Neural cell (in vitro differentiated cells): ENCODE results near the gene HTD2. TPM values are rescaled to one million over a fixed set of nuclear protein-coding genes. Genes with fewer than 3 reads are reported as not detected.
A peak's percentile ranks its signal among the peaks of the same experiment; 100 is the strongest.

Source experiments
- H2AFZ ChIP-seq: fragments of 200-600, 300-800 bp; sonication (generic), shearing (Covaris generic); 2 replicates; pipeline ENCODE4 v1.6.0; 2014; ENCODE audit warnings: low read depth, mild to moderate bottlenecking, antibody characterized with exemption, low read length, moderate library complexity
- H3F3A ChIP-seq: fragments of 200-600 bp; shearing (Covaris generic); 2 replicates; pipeline ENCODE4 v1.6.1; 2016; ENCODE audit warnings: mild to moderate bottlenecking, moderate library complexity, mixed read lengths, antibody characterized with exemption, low read length; ENCODE audit not compliant: insufficient read depth, poor library complexity, severe bottlenecking
- H3K27ac ChIP-seq: fragments of 200-600, 300-800 bp; sonication (generic), shearing (Covaris generic); 2 replicates; pipeline ENCODE4 v1.5.1; 2014; ENCODE audit warnings: mild to moderate bottlenecking, low read length, moderate library complexity
- H3K27me3 ChIP-seq: fragments of 300-800, 200-600 bp; sonication (generic), shearing (Covaris generic); 2 replicates; pipeline ENCODE4 v1.6.0; 2014; ENCODE audit warnings: mild to moderate bottlenecking, low read depth, low read length, moderate library complexity; ENCODE audit not compliant: insufficient read depth
- H3K36me3 ChIP-seq: fragments of 300-800, 200-600 bp; sonication (generic), shearing (Covaris generic); 2 replicates; pipeline ENCODE4 v1.5.1; 2014; ENCODE audit warnings: mild to moderate bottlenecking, antibody characterized with exemption, low read length, moderate library complexity; ENCODE audit not compliant: insufficient read depth
- H3K4me2 ChIP-seq: fragments of 300-800, 200-600 bp; sonication (generic), shearing (Covaris generic); 2 replicates; pipeline ENCODE4 v1.6.0; 2014; ENCODE audit warnings: mild to moderate bottlenecking, low read length
- H3K4me3 ChIP-seq: fragments of 300-800, 200-600 bp; sonication (generic), shearing (Covaris generic); 2 replicates; pipeline ENCODE4 v1.5.1; 2014; ENCODE audit warnings: mild to moderate bottlenecking, low read length, moderate library complexity
- H3K79me2 ChIP-seq: fragments of 200-600 bp; shearing (Covaris generic); replicated peaks from 2 replicates; pipeline ENCODE4 v1.6.0; 2014; ENCODE audit warnings: mild to moderate bottlenecking, low read length, moderate library complexity; ENCODE audit not compliant: insufficient read depth
- H3K9ac ChIP-seq: fragments of 300-800, 200-600 bp; sonication (generic), shearing (Covaris generic); 2 replicates; pipeline ENCODE4 v1.6.1; 2016; ENCODE audit warnings: mild to moderate bottlenecking, low read length, mixed read lengths
- H3K9me2 ChIP-seq: fragments of 200-600 bp; shearing (Covaris generic); 2 replicates; pipeline ENCODE4 v1.6.1; 2016; ENCODE audit warnings: mild to moderate bottlenecking, low read length, mixed read lengths; ENCODE audit not compliant: insufficient read depth
- H3K9me3 ChIP-seq: fragments of 200-600, 300-800 bp; sonication (generic), shearing (Covaris generic); 2 replicates; pipeline ENCODE4 v1.6.1; 2016; ENCODE audit warnings: mild to moderate bottlenecking, mixed run types, low read length, moderate library complexity, mixed read lengths
- H4K20me1 ChIP-seq: fragments of 200-600 bp; shearing (Covaris generic); 2 replicates; pipeline ENCODE4 v1.6.1; 2016; ENCODE audit warnings: mild to moderate bottlenecking, mixed run types; ENCODE audit not compliant: insufficient read depth
- EP300 ChIP-seq: fragments of 450-650 bp; conservative IDR thresholded peaks from 2 replicates; pipeline ENCODE4 v1.6.1; 2014; ENCODE audit warnings: antibody characterized with exemption, mild to moderate bottlenecking, moderate library complexity; ENCODE audit not compliant: poor library complexity, severe bottlenecking
- EZH2 ChIP-seq: fragments of 200-600, 300-800 bp; shearing (Covaris generic), sonication (generic); IDR thresholded peaks from 2 replicates; pipeline ENCODE4 v1.6.1; 2014; ENCODE audit warnings: antibody characterized with exemption, low read length, borderline replicate concordance, mild to moderate bottlenecking; ENCODE audit not compliant: insufficient read depth, poor library complexity, severe bottlenecking
- MXI1 ChIP-seq: fragments of 450-650 bp; conservative IDR thresholded peaks from 2 replicates; pipeline ENCODE4 v1.6.1; 2014; ENCODE audit warnings: antibody characterized with exemption, mild to moderate bottlenecking; ENCODE audit not compliant: poor library complexity, severe bottlenecking
- POLR2AphosphoS5 ChIP-seq: IDR thresholded peaks from 2 replicates; pipeline ENCODE4 v1.6.1; 2012
- RAD21 ChIP-seq: fragments of 450-650 bp; conservative IDR thresholded peaks from 2 replicates; pipeline ENCODE4 v1.6.1; 2014; ENCODE audit warnings: antibody characterized with exemption, mild to moderate bottlenecking, moderate library complexity
- SMC3 ChIP-seq: fragments of 450-650 bp; conservative IDR thresholded peaks from 2 replicates; pipeline ENCODE4 v1.6.1; 2014; ENCODE audit warnings: antibody characterized with exemption, mild to moderate bottlenecking, moderate library complexity; ENCODE audit not compliant: poor library complexity
- TAF1 ChIP-seq: IDR thresholded peaks from 2 replicates; pipeline ENCODE4 v1.6.1; 2012; ENCODE audit warnings: low read depth
- polyA plus RNA-seq: library from polyadenylated mRNA; depleted of rRNA; stranded (reverse); fragments of >200 nt; gene quantifications from 2 replicates; pipeline ENCODE4 v1.2.3, GENCODE V29; 2014
- TF ChIP-seq, protein P1 (sequence below): fragments of 450-650 bp; IDR thresholded peaks from 2 replicates; pipeline ENCODE4 v1.5.1; 2014; ENCODE audit warnings: antibody characterized with exemption, mild to moderate bottlenecking, moderate library complexity; ENCODE audit not compliant: poor library complexity, severe bottlenecking
- TF ChIP-seq, protein P2 (sequence below): IDR thresholded peaks from 2 replicates; pipeline ENCODE4 v1.6.1; 2012; ENCODE audit warnings: borderline replicate concordance

Gene HTD2
- polyA plus RNA-seq, 1 donor from 2014 or later, result 19.0 TPM

DNA sequence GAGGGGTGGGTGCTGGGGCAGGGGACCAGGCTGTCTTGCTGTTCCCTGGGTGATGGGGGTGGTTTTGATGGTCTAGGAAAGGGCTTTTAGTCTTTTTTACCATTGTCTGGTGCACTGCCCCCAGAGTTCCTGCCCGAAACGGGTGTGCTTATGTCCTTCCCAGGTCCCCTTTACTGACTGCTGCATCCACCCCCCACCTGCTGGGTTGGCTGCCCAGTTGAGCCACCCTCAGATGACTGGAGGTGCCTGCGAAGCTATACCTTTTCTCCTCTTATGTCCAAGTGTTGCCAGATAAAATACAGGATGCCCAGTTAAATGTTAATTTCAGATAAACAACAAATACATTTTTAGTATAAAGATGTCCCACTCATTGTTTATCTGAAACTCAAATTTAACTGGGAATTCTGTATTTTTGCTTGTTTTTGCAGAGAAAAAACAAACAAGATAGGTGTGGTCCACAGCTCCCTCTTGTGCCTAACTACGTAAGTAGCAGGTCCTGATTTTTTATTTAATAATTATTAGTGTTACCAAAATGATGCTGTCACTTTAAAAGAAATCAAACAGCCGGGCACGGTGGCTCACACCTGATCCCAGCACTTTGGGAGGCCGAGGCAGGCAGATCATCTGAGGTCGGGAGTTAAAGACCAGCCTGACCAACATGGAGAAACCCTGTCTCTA lies 6.3 kb upstream of the HTD2 start:
- no peak overlapping the region for H3K9ac ChIP-seq
- no peaks in the 10 kb centered on the region for H4K20me1 ChIP-seq
- no peak overlapping the region for H3K27ac ChIP-seq
- H3K9me2 ChIP-seq, result no peaks in the 10 kb centered on the region
- H3K4me2 ChIP-seq, result no peak overlapping the region
- no peaks in the 10 kb centered on the region for H3K36me3 ChIP-seq
- H3F3A ChIP-seq, result no peaks in the 10 kb centered on the region
- no peak overlapping the region for H2AFZ ChIP-seq
- TF ChIP-seq, protein P1, sequence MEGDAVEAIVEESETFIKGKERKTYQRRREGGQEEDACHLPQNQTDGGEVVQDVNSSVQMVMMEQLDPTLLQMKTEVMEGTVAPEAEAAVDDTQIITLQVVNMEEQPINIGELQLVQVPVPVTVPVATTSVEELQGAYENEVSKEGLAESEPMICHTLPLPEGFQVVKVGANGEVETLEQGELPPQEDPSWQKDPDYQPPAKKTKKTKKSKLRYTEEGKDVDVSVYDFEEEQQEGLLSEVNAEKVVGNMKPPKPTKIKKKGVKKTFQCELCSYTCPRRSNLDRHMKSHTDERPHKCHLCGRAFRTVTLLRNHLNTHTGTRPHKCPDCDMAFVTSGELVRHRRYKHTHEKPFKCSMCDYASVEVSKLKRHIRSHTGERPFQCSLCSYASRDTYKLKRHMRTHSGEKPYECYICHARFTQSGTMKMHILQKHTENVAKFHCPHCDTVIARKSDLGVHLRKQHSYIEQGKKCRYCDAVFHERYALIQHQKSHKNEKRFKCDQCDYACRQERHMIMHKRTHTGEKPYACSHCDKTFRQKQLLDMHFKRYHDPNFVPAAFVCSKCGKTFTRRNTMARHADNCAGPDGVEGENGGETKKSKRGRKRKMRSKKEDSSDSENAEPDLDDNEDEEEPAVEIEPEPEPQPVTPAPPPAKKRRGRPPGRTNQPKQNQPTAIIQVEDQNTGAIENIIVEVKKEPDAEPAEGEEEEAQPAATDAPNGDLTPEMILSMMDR, result peak; percentile 91
- TF ChIP-seq, protein P2, sequence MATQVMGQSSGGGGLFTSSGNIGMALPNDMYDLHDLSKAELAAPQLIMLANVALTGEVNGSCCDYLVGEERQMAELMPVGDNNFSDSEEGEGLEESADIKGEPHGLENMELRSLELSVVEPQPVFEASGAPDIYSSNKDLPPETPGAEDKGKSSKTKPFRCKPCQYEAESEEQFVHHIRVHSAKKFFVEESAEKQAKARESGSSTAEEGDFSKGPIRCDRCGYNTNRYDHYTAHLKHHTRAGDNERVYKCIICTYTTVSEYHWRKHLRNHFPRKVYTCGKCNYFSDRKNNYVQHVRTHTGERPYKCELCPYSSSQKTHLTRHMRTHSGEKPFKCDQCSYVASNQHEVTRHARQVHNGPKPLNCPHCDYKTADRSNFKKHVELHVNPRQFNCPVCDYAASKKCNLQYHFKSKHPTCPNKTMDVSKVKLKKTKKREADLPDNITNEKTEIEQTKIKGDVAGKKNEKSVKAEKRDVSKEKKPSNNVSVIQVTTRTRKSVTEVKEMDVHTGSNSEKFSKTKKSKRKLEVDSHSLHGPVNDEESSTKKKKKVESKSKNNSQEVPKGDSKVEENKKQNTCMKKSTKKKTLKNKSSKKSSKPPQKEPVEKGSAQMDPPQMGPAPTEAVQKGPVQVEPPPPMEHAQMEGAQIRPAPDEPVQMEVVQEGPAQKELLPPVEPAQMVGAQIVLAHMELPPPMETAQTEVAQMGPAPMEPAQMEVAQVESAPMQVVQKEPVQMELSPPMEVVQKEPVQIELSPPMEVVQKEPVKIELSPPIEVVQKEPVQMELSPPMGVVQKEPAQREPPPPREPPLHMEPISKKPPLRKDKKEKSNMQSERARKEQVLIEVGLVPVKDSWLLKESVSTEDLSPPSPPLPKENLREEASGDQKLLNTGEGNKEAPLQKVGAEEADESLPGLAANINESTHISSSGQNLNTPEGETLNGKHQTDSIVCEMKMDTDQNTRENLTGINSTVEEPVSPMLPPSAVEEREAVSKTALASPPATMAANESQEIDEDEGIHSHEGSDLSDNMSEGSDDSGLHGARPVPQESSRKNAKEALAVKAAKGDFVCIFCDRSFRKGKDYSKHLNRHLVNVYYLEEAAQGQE, result no peak
- TF ChIP-seq EP300, result no peak
- no peak for TF ChIP-seq MXI1
- TF ChIP-seq RAD21, result peak; percentile 90
- TF ChIP-seq TAF1, result no peak
- peak; percentile 96 for TF ChIP-seq SMC3
- no peak for TF ChIP-seq EZH2
- TF ChIP-seq POLR2AphosphoS5, result no peak
- no peaks in the 10 kb centered on the region for H3K27me3 ChIP-seq
- no peaks in the 10 kb centered on the region for H3K79me2 ChIP-seq
- no peak overlapping the region for H3K4me3 ChIP-seq
- no peaks in the 10 kb centered on the region for H3K9me3 ChIP-seq

DNA sequence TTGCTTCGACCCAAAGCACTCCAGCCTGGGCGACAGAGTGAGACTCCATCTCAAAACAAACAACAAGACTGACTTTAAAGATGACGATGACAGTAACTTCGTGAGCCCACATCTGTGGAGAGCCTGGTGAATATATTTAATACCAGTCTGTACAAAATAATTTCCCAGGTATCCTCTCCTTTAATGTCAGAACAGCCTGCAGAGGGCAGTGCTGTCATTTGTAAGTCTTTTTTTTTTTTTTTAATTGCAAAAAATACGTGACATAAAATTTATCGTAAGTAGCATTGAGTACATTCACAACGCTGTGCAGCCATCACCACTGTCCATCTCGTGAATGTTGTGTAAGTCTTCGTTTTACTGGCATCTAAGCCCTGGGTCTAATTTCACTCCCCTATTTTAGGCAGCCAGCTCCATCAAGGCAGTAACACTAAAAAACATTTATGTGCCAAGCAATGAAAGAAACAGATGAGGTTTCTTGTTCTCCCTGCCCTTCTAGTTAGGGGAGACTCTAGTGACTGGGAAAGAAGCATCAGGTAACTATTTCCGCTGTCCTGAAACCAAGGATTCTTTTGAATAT lies 1.4 kb downstream of the HTD2 start:
- H3F3A ChIP-seq, result no peaks in the 10 kb centered on the region
- peaks cover 10% of the 10 kb centered on the region for H3K36me3 ChIP-seq
- peak overlapping the region; percentile 27 for H3K4me2 ChIP-seq
- no peaks in the 10 kb centered on the region for H4K20me1 ChIP-seq
- H3K79me2 ChIP-seq, result peaks cover 34% of the 10 kb centered on the region
- H3K27ac ChIP-seq, result peak overlapping the region; percentile 99
- no peaks in the 10 kb centered on the region for H3K9me3 ChIP-seq
- H3K9ac ChIP-seq, result peak overlapping the region; percentile 94
- H3K27me3 ChIP-seq, result no peaks in the 10 kb centered on the region
- H3K4me3 ChIP-seq, result peak overlapping the region; percentile 86
- TF ChIP-seq, protein P1, result peak; percentile 75
- TF ChIP-seq SMC3 (peak; percentile 48), RAD21 (peak; percentile 64)
- TF ChIP-seq, protein P2, result no peak
- H2AFZ ChIP-seq, result no peak overlapping the region
- H3K9me2 ChIP-seq, result no peaks in the 10 kb centered on the region
